Natural killer cell treated with Interleukin-12 subunit alpha and Interleukin-12 subunit beta and Interleukin-15 and Interleukin-18, amount 100 ng/mL, for 72 hours (primary cell): Measurements from ENCODE around the gene KCTD13. TPM values are rescaled to one million over a fixed set of nuclear protein-coding genes. Genes with fewer than 3 reads are reported as not detected.
A peak's percentile ranks its signal among the peaks of the same experiment; 100 is the strongest.
"Not testable (repeated sequence)": the region's sequence is repeated elsewhere in the genome, so short reads cannot be mapped to it uniquely, and the experiment has no call there.

Experiments used
- ATAC-seq, 2 donors: fragments of 150-1000 bp; cut with Tn5 transposase in 1 of 2; sonication (Bioruptor Pico), chemical (Tn5 transposase) in 1 of 2; 2 replicates each; pipeline ENCODE4 v1.10.0; 2021
- DNase-seq: peaks from one replicate; pipeline ENCODE4 v3.0.0; 2022; ENCODE audit warnings: low spot score
- H3K27ac Mint-ChIP-seq, 2 donors: 1 replicate in 1 of 2; 2 replicates in 1 of 2; pipeline ENCODE4 v1.8.0; 2022; ENCODE audit warnings: mixed read lengths in 2 of 2, mild to moderate bottlenecking in 1 of 2, moderate library complexity in 1 of 2
- H3K27me3 Mint-ChIP-seq, 2 donors: 1 replicate in 1 of 2; 2 replicates in 1 of 2; pipeline ENCODE4 v1.8.0; 2022; ENCODE audit warnings: mixed read lengths in 2 of 2
- H3K36me3 Mint-ChIP-seq: one replicate; pipeline ENCODE4 v1.8.0; 2022; ENCODE audit warnings: mixed read lengths
- H3K4me1 Mint-ChIP-seq, 2 donors: 1 replicate in 1 of 2; 2 replicates in 1 of 2; pipeline ENCODE4 v1.8.0; 2022; ENCODE audit warnings: low read depth in 2 of 2, mixed read lengths in 2 of 2, mild to moderate bottlenecking in 1 of 2
- H3K4me3 Mint-ChIP-seq: one replicate; pipeline ENCODE4 v1.8.0; 2022; ENCODE audit warnings: mixed read lengths
- H3K9me3 Mint-ChIP-seq: 2 replicates; pipeline ENCODE4 v1.8.0; 2022; ENCODE audit warnings: mixed read lengths
- total RNA-seq, 2 donors: library from RNA; stranded (reverse); gene quantifications; one replicate each; pipeline ENCODE4 v1.2.3, GENCODE V29; 2022

Gene KCTD13
- total RNA-seq, 2 donors from 2014 or later: 53.6 to 92.7 TPM

GRCh38 chr16:29961127-29961478, 35.1 kb upstream of the KCTD13 start:
- Mint-ChIP-seq H3K4me1 (peaks cover 15 to 16% of the 10 kb centered on the region in 2 donors), H3K27me3 (no peaks in the 10 kb centered on the region), H3K9me3 (no peaks in the 10 kb centered on the region), H3K4me3 (peak overlapping the region; percentile 96), H3K27ac (peak overlapping the region; percentile 70 to 84), H3K36me3 (no peaks in the 10 kb centered on the region)
- ATAC-seq (no peak), DNase-seq (no peak)

GRCh38 chr16:29959821-29960220, 33.8 kb upstream of the KCTD13 start:
- not testable (repeated sequence) for ATAC-seq, DNase-seq, H3K27me3 Mint-ChIP-seq, H3K36me3 Mint-ChIP-seq, H3K4me3 Mint-ChIP-seq, H3K9me3 Mint-ChIP-seq, H3K27ac Mint-ChIP-seq
- H3K4me1 Mint-ChIP-seq: peaks cover 15 to 16% of the 10 kb centered on the region in 2 donors

- Mint-ChIP-seq H3K27me3 (no peaks in the 10 kb centered on the region), H3K27ac (no peak overlapping the region), H3K9me3 (no peaks in the 10 kb centered on the region), H3K4me1 (peaks cover 15 to 16% of the 10 kb centered on the region in 2 donors), H3K36me3 (no peaks in the 10 kb centered on the region), H3K4me3 (no peak overlapping the region)
- ATAC-seq (no peak), DNase-seq (no peak)
These were observed 33.3 kb upstream of the KCTD13 start for GRCh38 chr16:29959293-29959692.

GRCh38 chr16:29958756-29959155, 32.7 kb upstream of the KCTD13 start:
- no peak overlapping the region for H3K27ac Mint-ChIP-seq
- H3K9me3 Mint-ChIP-seq: no peaks in the 10 kb centered on the region
- H3K4me1 Mint-ChIP-seq: peaks cover 15 to 16% of the 10 kb centered on the region in 2 donors
- H3K36me3 Mint-ChIP-seq: no peaks in the 10 kb centered on the region
- no peak for ATAC-seq
- no peaks in the 10 kb centered on the region for H3K27me3 Mint-ChIP-seq
- no peak overlapping the region for H3K4me3 Mint-ChIP-seq
- no peak for DNase-seq

- Mint-ChIP-seq H3K36me3 (peaks cover 5% of the 10 kb centered on the region), H3K27ac (no peak overlapping the region)
These were observed 25.8 kb upstream of the KCTD13 start for GRCh38 chr16:29951625-29952365.

GRCh38 chr16:29950806-29951461, 24.9 kb upstream of the KCTD13 start:
- DNase-seq (no peak), ATAC-seq (no peak)
- Mint-ChIP-seq H3K4me3 (no peak overlapping the region), H3K27me3 (peaks cover 2 to 5% of the 10 kb centered on the region in 2 donors), H3K27ac (no peak overlapping the region), H3K4me1 (no peaks in the 10 kb centered on the region), H3K9me3 (no peaks in the 10 kb centered on the region), H3K36me3 (peaks cover 5% of the 10 kb centered on the region)

More at GRCh38 chr16:29951625-29952365, 25.8 kb upstream of the KCTD13 start:
- H3K4me3 Mint-ChIP-seq: no peak overlapping the region
- H3K9me3 Mint-ChIP-seq: no peaks in the 10 kb centered on the region
- H3K4me1 Mint-ChIP-seq: no peaks in the 10 kb centered on the region
- no peak for ATAC-seq
- no peak for DNase-seq
- H3K27me3 Mint-ChIP-seq: peaks cover 2 to 5% of the 10 kb centered on the region in 2 donors

- no peaks in the 10 kb centered on the region for H3K4me1 Mint-ChIP-seq
- peaks cover 5% of the 10 kb centered on the region for H3K36me3 Mint-ChIP-seq
- ATAC-seq (no peak), DNase-seq (no peak)
- peaks cover 2 to 5% of the 10 kb centered on the region in 2 donors for H3K27me3 Mint-ChIP-seq
- H3K4me3 Mint-ChIP-seq: no peak overlapping the region
- H3K27ac Mint-ChIP-seq: no peak overlapping the region
- H3K9me3 Mint-ChIP-seq: no peaks in the 10 kb centered on the region
These were observed 21.9 kb upstream of the KCTD13 start for GRCh38 chr16:29947897-29948296.

GRCh38 chr16:29943846-29944799, 18.1 kb upstream of the KCTD13 start:
- ATAC-seq: no peak
- Mint-ChIP-seq H3K9me3 (no peaks in the 10 kb centered on the region), H3K27me3 (peaks cover 0 to 7% of the 10 kb centered on the region in 2 donors), H3K4me3 (no peak overlapping the region), H3K27ac (no peak overlapping the region), H3K36me3 (no peaks in the 10 kb centered on the region), H3K4me1 (no peaks in the 10 kb centered on the region)
- no peak for DNase-seq

GRCh38 chr16:29940656-29941055, 14.6 kb upstream of the KCTD13 start:
- Mint-ChIP-seq H3K27ac (no peak overlapping the region), H3K9me3 (no peaks in the 10 kb centered on the region), H3K4me3 (no peak overlapping the region), H3K27me3 (peaks cover 5 to 15% of the 10 kb centered on the region in 2 donors), H3K36me3 (no peaks in the 10 kb centered on the region), H3K4me1 (no peaks in the 10 kb centered on the region)
- ATAC-seq: no peak
- no peak for DNase-seq

GRCh38 chr16:29931750-29932149, 5.7 kb upstream of the KCTD13 start:
- not testable (repeated sequence) for H3K27ac Mint-ChIP-seq, H3K9me3 Mint-ChIP-seq, DNase-seq, H3K4me3 Mint-ChIP-seq, H3K27me3 Mint-ChIP-seq, H3K36me3 Mint-ChIP-seq, ATAC-seq
- peaks cover 9 to 10% of the 10 kb centered on the region in 2 donors for H3K4me1 Mint-ChIP-seq

GRCh38 chr16:29927070-29927905, 1.3 kb upstream of the KCTD13 start:
- Mint-ChIP-seq H3K4me3 (peak overlapping the region; percentile 91), H3K27ac (peak overlapping the region; percentile 92 to 97), H3K27me3 (no peaks in the 10 kb centered on the region), H3K9me3 (no peaks in the 10 kb centered on the region), H3K36me3 (peaks cover 6% of the 10 kb centered on the region), H3K4me1 (peaks cover 27 to 34% of the 10 kb centered on the region in 2 donors)
- no peak for DNase-seq
- ATAC-seq: no peak

GRCh38 chr16:29926711-29927052, 656 bp upstream of the KCTD13 start:
- ATAC-seq: no peak
- Mint-ChIP-seq H3K27ac (peak overlapping the region; percentile 92 to 97), H3K4me1 (peaks cover 27 to 34% of the 10 kb centered on the region in 2 donors), H3K4me3 (peak overlapping the region; percentile 91), H3K36me3 (peaks cover 6% of the 10 kb centered on the region), H3K9me3 (no peaks in the 10 kb centered on the region), H3K27me3 (no peaks in the 10 kb centered on the region)
- no peak for DNase-seq
